Naive thymus-derived CD4-positive, alpha-beta T cell (primary cell): Measurements from ENCODE around the gene RNF183. TPM values are rescaled to one million over a fixed set of nuclear protein-coding genes. Genes with fewer than 3 reads are reported as not detected.

ENCODE experiments used
- ATAC-seq: fragments of 150-1000 bp; cut with Tn5 transposase; 2 replicates; pipeline ENCODE4 v1.10.0; 2021; ENCODE audit warnings: mild to moderate bottlenecking, moderate library complexity
- CTCF ChIA-PET: fragments of 350-600 bp; sonication (Branson Sonifier 250); formaldehyde crosslinking; loops from one replicate; lab custom pipeline; 2021; ENCODE audit warnings: antibody characterized with exemption; lab: Charles Lee
- POLR2A ChIA-PET: fragments of 350-600 bp; sonication (Branson Sonifier 250); formaldehyde crosslinking; loops from one replicate; lab custom pipeline; 2021; ENCODE audit warnings: antibody characterized with exemption, inconsistent platforms; lab: Charles Lee
- DNase-seq, 9 donors: peaks; one replicate each; pipeline versions ENCODE4 v3.0.0 to v3.0.0-alpha.2; 2020 to 2022; ENCODE audit warnings: mixed read lengths in 1 of 9
- H3K27ac ChIP-seq: one replicate; pipeline ENCODE4 v1.7.0; 2013; ENCODE audit warnings: mild to moderate bottlenecking, low read depth, low read length, moderate library complexity
- H3K27me3 ChIP-seq, 2 donors: one replicate each; pipeline ENCODE4 v1.7.0; 2013; ENCODE audit warnings: low read length in 2 of 2, mild to moderate bottlenecking in 2 of 2, moderate library complexity in 2 of 2; ENCODE audit not compliant: control insufficient read depth in 2 of 2, insufficient read depth in 2 of 2
- H3K36me3 ChIP-seq, 3 experiments: 1 replicate in 2 of 3; 2 replicates in 1 of 3; pipeline ENCODE4 v1.7.0; 2013; ENCODE audit warnings: low read length in 3 of 3, mild to moderate bottlenecking in 3 of 3, moderate library complexity in 1 of 3; ENCODE audit not compliant: insufficient read depth in 3 of 3, control insufficient read depth in 2 of 3
- H3K4me1 ChIP-seq, 2 donors: one replicate each; pipeline ENCODE4 v1.7.0; 2013; ENCODE audit warnings: low read length in 2 of 2, mild to moderate bottlenecking in 2 of 2, moderate library complexity in 1 of 2; ENCODE audit not compliant: control insufficient read depth in 2 of 2, insufficient read depth in 2 of 2
- H3K4me3 ChIP-seq: 2 replicates; pipeline ENCODE4 v1.7.0; 2013; ENCODE audit warnings: mild to moderate bottlenecking, low read length
- H3K9me3 ChIP-seq, 3 experiments: 1 replicate in 2 of 3; 2 replicates in 1 of 3; pipeline ENCODE4 v1.7.0; 2013; ENCODE audit warnings: low read length in 3 of 3; ENCODE audit not compliant: control insufficient read depth in 2 of 3
- H3K27ac Mint-ChIP-seq, 9 donors: one replicate each; pipeline ENCODE4 v1.8.0; 2020 to 2022; ENCODE audit warnings: mixed read lengths in 9 of 9, mild to moderate bottlenecking in 8 of 9, moderate library complexity in 5 of 9, inconsistent platforms in 2 of 9
- H3K27me3 Mint-ChIP-seq, 5 donors: one replicate each; pipeline ENCODE4 v1.8.0; 2021 to 2022; ENCODE audit warnings: mixed read lengths in 5 of 5, mild to moderate bottlenecking in 1 of 5
- H3K36me3 Mint-ChIP-seq, 5 donors: one replicate each; pipeline ENCODE4 v1.8.0; 2020 to 2022; ENCODE audit warnings: mixed read lengths in 5 of 5, mild to moderate bottlenecking in 3 of 5, inconsistent platforms in 1 of 5
- H3K4me1 Mint-ChIP-seq, 7 donors: one replicate each; pipeline ENCODE4 v1.8.0; 2020 to 2022; ENCODE audit warnings: mixed read lengths in 7 of 7, mild to moderate bottlenecking in 3 of 7, inconsistent platforms in 1 of 7
- H3K4me3 Mint-ChIP-seq, 10 donors: one replicate each; pipeline ENCODE4 v1.8.0; 2020 to 2022; ENCODE audit warnings: mild to moderate bottlenecking in 10 of 10, mixed read lengths in 10 of 10, moderate library complexity in 6 of 10, inconsistent platforms in 2 of 10
- H3K9me3 Mint-ChIP-seq, 11 donors: one replicate each; pipeline ENCODE4 v1.8.0; 2020 to 2022; ENCODE audit warnings: mixed read lengths in 11 of 11, mild to moderate bottlenecking in 4 of 11, inconsistent platforms in 1 of 11, moderate library complexity in 1 of 11
- intact Hi-C, 2 donors: fragments of 100-400 bp; cut with micrococcal nuclease; formaldehyde crosslinking; loops; one replicate each; pipeline ENCODE4 v1.15.1; 2023
- polyA plus RNA-seq, 2 donors: library from polyadenylated mRNA; unstranded; fragments of 300-500 nt; fragmentation: Illumina TruSeq; gene quantifications; one replicate each; pipeline ENCODE4 v1.2.3, GENCODE V29; 2021
- total RNA-seq, 6 experiments: library from RNA in 5 of 6; stranded (reverse) in 5 of 6; gene quantifications; 1 replicate in 5 of 6; 2 replicates in 1 of 6; pipeline ENCODE4 v1.2.3 and lab custom pipeline; 2021 to 2026

The RNF183 gene
- total and polyA plus RNA-seq, 7 experiments from 2014 or later: not detected

DNA sequence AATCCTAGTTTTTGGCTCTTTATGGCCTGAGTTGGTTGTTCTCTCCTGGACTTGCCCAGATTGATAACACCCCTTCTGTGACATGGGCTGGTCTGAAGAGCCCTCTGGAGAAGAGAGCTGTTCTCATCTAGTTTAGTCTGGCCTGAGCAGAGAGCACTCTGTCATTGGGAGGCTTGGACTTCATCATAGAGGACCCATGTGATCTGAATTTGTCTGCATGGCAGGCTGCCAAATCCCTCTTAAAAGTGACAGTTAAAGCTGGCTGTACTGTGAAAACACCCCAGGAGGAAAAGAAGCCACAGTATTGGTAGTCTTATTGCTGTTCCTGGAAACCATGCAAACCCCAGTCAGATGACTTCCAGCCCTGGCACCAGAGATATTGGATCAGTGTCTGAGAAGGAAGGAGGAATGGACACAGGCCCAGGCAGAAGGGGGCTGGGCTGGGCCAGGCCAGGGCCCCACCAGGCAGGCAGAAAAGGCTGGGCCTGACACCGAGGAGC is 40.6 kb upstream of the RNF183 start:
- CTCF ChIA-PET: no interaction called here

GRCh38 chr9:113341712-113342410 is 38.7 kb upstream of the RNF183 start:
- intact Hi-C loops: loop anchor here (2.0 to 5.0 kb wide), 3 partner anchors 69 to 1711 kb away; partner anchors contain the start of genes C9orf43 (in 1 of the 2), DNAJC25 (in 1 of the 2), FKBP15 (in 1 of the 2) and POLE3 (in 1 of the 2)
- H3K27ac ChIP-seq: no peak overlapping the region
- H3K9me3 ChIP-seq: no peaks in the 10 kb centered on the region
- H3K9me3 Mint-ChIP-seq: no peaks in the 10 kb centered on the region
- ATAC-seq (no peak), DNase-seq (peak in 2 of 9 donors; percentile 11 to 16)
- H3K36me3 Mint-ChIP-seq: peaks cover 0 to 3% (median 0%) of the 10 kb centered on the region in 5 donors
- CTCF ChIA-PET: interaction anchor here (0.5 kb wide), 1 partner anchor 24 kb away, joined by 4 read pairs; no protein-coding TSS in a partner anchor
- peaks cover 0 to 4% (median 0%) of the 10 kb centered on the region in 3 experiments for H3K36me3 ChIP-seq
- H3K4me3 ChIP-seq: no peak overlapping the region
- H3K27me3 Mint-ChIP-seq: peaks cover 0 to 7% (median 0%) of the 10 kb centered on the region in 5 donors
- POLR2A ChIA-PET: interaction anchor here (2.2 to 3.3 kb wide), 2 partner anchors 59 to 66 kb away, joined by 7 to 24 read pairs; partner anchors contain the start of genes ALAD, CDC26 and PRPF4
- H3K4me3 Mint-ChIP-seq: peak overlapping the region in 9 of 10 donors; percentile 2 to 91 (median 60)
- H3K27me3 ChIP-seq: no peaks in the 10 kb centered on the region
- peak overlapping the region in 8 of 9 donors; percentile 39 to 78 (median 64) for H3K27ac Mint-ChIP-seq
- peaks cover 12 to 49% (median 30%) of the 10 kb centered on the region in 7 donors for H3K4me1 Mint-ChIP-seq
- H3K4me1 ChIP-seq: peaks cover 4 to 20% of the 10 kb centered on the region in 2 donors

More for the DNA sequence above, 40.6 kb upstream of the RNF183 start:
- Mint-ChIP-seq H3K4me1 (peaks cover 12 to 58% (median 30%) of the 10 kb centered on the region in 7 donors), H3K27me3 (peaks cover 0 to 7% (median 0%) of the 10 kb centered on the region in 5 donors), H3K4me3 (no peak overlapping the region), H3K27ac (peak overlapping the region in 1 of 9 donors; percentile 44), H3K9me3 (no peaks in the 10 kb centered on the region), H3K36me3 (peaks cover 0 to 3% (median 0%) of the 10 kb centered on the region in 5 donors)
- peaks cover 0 to 4% (median 0%) of the 10 kb centered on the region in 3 experiments for H3K36me3 ChIP-seq
- ATAC-seq (no peak), DNase-seq (no peak)
- H3K27ac ChIP-seq: no peak overlapping the region
- H3K27me3 ChIP-seq: peaks cover 0 to 1% of the 10 kb centered on the region in 2 donors
- POLR2A ChIA-PET: interaction anchor here (0.9 kb wide), 1 partner anchor 28 kb away, joined by 3 read pairs; no protein-coding TSS in a partner anchor
- H3K4me1 ChIP-seq: peaks cover 4 to 20% of the 10 kb centered on the region in 2 donors
- no peak overlapping the region for H3K4me3 ChIP-seq
- intact Hi-C loops: loop anchor here in 1 of 2 donors (5.0 kb wide), 1 partner anchor 121 kb away; the partner anchor contains the start of genes FKBP15 and SLC31A1
- no peaks in the 10 kb centered on the region for H3K9me3 ChIP-seq

GRCh38 chr9:113340011-113340699 is 37.0 kb upstream of the RNF183 start, which contains the start of gene WDR31:
Gene WDR31, minus strand, starts transcription at chr9:113340275. Its CDS starts 8,253 bp downstream, at chr9:113332022.
- H3K4me1 Mint-ChIP-seq: peaks cover 12 to 54% (median 30%) of the 10 kb centered on the region in 7 donors
- ChIA-PET POLR2A (interaction anchor here (0.7 to 3.3 kb wide), 8 partner anchors 9 to 70 kb away, joined by 3 to 24 read pairs (median 6); partner anchors contain the start of genes ALAD, BSPRY, C9orf43 and CDC26), CTCF (interaction anchor here (0.6 to 2.3 kb wide), 5 partner anchors 37 to 1174 kb away, joined by 4 to 7 read pairs (median 5); partner anchors contain the start of genes CDC26, KIAA1958, PRPF4 and RNF183)
- peaks cover 0 to 7% (median 0%) of the 10 kb centered on the region in 5 donors for H3K27me3 Mint-ChIP-seq
- no peaks in the 10 kb centered on the region for H3K9me3 Mint-ChIP-seq
- Histone ChIP-seq H3K4me3 (peak within 1 kb of the TSS; percentile 86), H3K9me3 (no peaks in the 10 kb centered on the region), H3K27ac (peak within 1 kb of the TSS; percentile 62), H3K4me1 (peaks cover 4 to 20% of the 10 kb centered on the region in 2 donors), H3K36me3 (peaks cover 0 to 4% (median 0%) of the 10 kb centered on the region in 3 experiments), H3K27me3 (no peaks in the 10 kb centered on the region)
- intact Hi-C loops: loop anchor here (1.0 to 5.0 kb wide), 10 partner anchors 9 to 1709 kb away; partner anchors contain the start of genes ALAD (in 2 of the 2), C9orf43 (in 2 of the 2), CDC26 (in 2 of the 2) and FKBP15 (in 2 of the 2)
- peak; percentile 98 for ATAC-seq
- peak within 1 kb of the TSS; percentile 2 to 85 (median 62) for H3K27ac Mint-ChIP-seq
- peak within 1 kb of the TSS; percentile 72 to 91 (median 88) for H3K4me3 Mint-ChIP-seq
- DNase-seq: peak; percentile 52 to 85 (median 75)
- H3K36me3 Mint-ChIP-seq: peaks cover 0 to 3% (median 0%) of the 10 kb centered on the region in 5 donors

DNA sequence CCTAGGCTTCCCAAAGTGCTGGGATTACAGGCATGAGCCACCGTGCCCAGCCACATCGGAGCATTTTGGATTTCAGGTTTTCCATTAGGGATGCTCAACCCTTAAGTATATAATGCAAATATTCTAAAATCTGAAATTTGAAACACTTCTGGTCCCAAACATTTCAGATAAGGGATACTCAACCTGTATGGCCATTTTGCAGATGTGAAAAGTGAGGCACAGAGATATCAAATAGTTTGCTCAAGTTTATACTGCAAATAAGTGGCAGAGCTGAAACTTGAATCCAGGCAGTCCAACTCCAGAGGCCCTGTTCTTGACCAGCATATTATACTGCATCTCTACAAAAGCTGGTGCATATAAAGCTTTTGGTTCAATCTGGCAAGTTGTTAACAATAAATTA is 34.5 kb upstream of the RNF183 start:
- ChIA-PET POLR2A (interaction anchor here (1.5 kb wide), 1 partner anchor 73 kb away, joined by 3 read pairs; the partner anchor contains the start of genes C9orf43 and POLE3), CTCF (interaction anchor here (0.6 kb wide), 1 partner anchor 42 kb away, joined by 3 read pairs; no protein-coding TSS in a partner anchor)
- no peak for ATAC-seq
- no peak overlapping the region for H3K27ac ChIP-seq
- Mint-ChIP-seq H3K27me3 (peaks cover 0 to 7% (median 0%) of the 10 kb centered on the region in 5 donors), H3K9me3 (no peaks in the 10 kb centered on the region), H3K4me1 (peaks cover 11 to 42% (median 28%) of the 10 kb centered on the region in 7 donors), H3K4me3 (no peak overlapping the region), H3K36me3 (peaks cover 0 to 2% (median 0%) of the 10 kb centered on the region in 5 donors), H3K27ac (no peak overlapping the region)
- H3K4me3 ChIP-seq: no peak overlapping the region
- no peak for DNase-seq
- no peaks in the 10 kb centered on the region for H3K27me3 ChIP-seq
- peaks cover 4 to 20% of the 10 kb centered on the region in 2 donors for H3K4me1 ChIP-seq
- H3K36me3 ChIP-seq: peaks cover 0 to 4% (median 0%) of the 10 kb centered on the region in 3 experiments
- intact Hi-C loops: no loop called here
- no peaks in the 10 kb centered on the region for H3K9me3 ChIP-seq

GRCh38 chr9:113331780-113332179 is 28.6 kb upstream of the RNF183 start:
- Histone ChIP-seq H3K27ac (no peak overlapping the region), H3K4me3 (no peak overlapping the region), H3K4me1 (no peaks in the 10 kb centered on the region), H3K9me3 (no peaks in the 10 kb centered on the region), H3K36me3 (no peaks in the 10 kb centered on the region), H3K27me3 (no peaks in the 10 kb centered on the region)
- no peak for DNase-seq
- intact Hi-C loops: no loop called here
- ChIA-PET CTCF (no interaction called here), POLR2A (no interaction called here)
- ATAC-seq: no peak
- H3K4me1 Mint-ChIP-seq: peaks cover 0 to 11% (median 0%) of the 10 kb centered on the region in 7 donors
- H3K27ac Mint-ChIP-seq: no peak overlapping the region
- H3K9me3 Mint-ChIP-seq: no peaks in the 10 kb centered on the region
- H3K27me3 Mint-ChIP-seq: no peaks in the 10 kb centered on the region
- no peak overlapping the region for H3K4me3 Mint-ChIP-seq
- H3K36me3 Mint-ChIP-seq: no peaks in the 10 kb centered on the region
